AG04450 (cell line): ENCODE results near the gene HSCB. TPM values are rescaled to one million over a fixed set of nuclear protein-coding genes. Genes with fewer than 3 reads are reported as not detected.
"Not testable (repeated sequence)": the region's sequence is repeated elsewhere in the genome, so short reads cannot be mapped to it uniquely, and the experiment has no call there.

Experiments
- CTCF ChIA-PET: fragments of 300-600, 350-600 bp; formaldehyde crosslinking; extraction: SDS; loops from one replicate; lab custom pipeline; 2022; ENCODE audit warnings: antibody characterized with exemption, inconsistent platforms; lab: Charles Lee
- POLR2A ChIA-PET: fragments of 350-600 bp; formaldehyde crosslinking; extraction: SDS; loops from one replicate; lab custom pipeline; 2021; ENCODE audit warnings: antibody characterized with exemption, inconsistent platforms; lab: Yijun Ruan, JAX
- DNase-seq: peaks from one replicate; pipeline ENCODE4 v3.0.0-alpha.2; 2011; ENCODE audit warnings: low read depth, low spot score
- H3K27ac ChIP-seq: one replicate; pipeline ENCODE4 v1.5.1; 2012; ENCODE audit warnings: low read depth, low read length, control low read depth
- H3K27me3 ChIP-seq: one replicate; pipeline ENCODE4 v1.6.0; 2012; ENCODE audit warnings: low read length; ENCODE audit not compliant: control insufficient read depth, insufficient read depth
- H3K4me3 ChIP-seq: 2 replicates; pipeline ENCODE4 v1.5.1; 2011; ENCODE audit warnings: mild to moderate bottlenecking, low read depth, low read length, control low read depth
- H3K9me3 ChIP-seq: 2 replicates; pipeline ENCODE4 v1.5.1; 2012; ENCODE audit warnings: low read length; ENCODE audit not compliant: control insufficient read depth, insufficient read depth
- polyA plus RNA-seq: library from polyadenylated mRNA; depleted of rRNA; stranded (reverse); fragments of >200 nt; gene quantifications from 2 replicates; pipeline ENCODE4 v1.2.3, GENCODE V29; 2011
- TF ChIP-seq, protein P1 (sequence below): IDR thresholded peaks from 2 replicates; pipeline ENCODE4 v1.5.1; 2011; ENCODE audit warnings: low read depth, low read length, control low read depth, inconsistent platforms

Gene HSCB
- polyA plus RNA-seq, 1 experiment, result 24.5 TPM

DNA sequence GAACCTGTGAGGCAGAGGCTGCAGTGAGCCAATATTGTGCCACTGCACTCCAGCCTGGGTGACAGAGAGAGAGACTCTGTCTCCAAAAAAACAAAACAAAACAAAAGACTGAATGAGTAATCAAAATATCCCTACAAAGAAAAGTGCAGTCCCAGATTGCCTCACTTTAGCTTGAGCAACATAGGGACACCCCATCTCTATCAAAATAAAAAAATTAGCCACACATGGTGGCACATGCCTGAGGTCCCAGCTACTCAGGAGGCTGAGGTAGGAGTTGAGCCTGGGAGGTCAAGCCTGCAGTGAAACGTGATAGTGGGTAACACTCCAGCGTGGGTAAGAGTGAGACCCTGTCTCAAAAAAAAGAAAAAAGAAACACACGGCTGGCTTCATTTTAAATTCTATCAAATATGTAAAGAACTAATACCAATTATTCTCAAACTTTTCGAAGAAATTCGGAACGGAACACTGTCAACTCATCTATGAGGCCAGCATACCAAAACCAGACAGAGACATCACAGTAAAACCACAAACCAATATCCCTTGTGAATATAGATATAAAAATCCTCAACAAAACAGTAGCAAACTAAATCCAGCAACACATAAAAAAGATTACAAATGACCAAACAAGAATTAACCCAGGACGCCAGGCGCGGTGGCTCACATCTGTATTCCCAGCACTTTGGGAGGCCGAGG lies 13.1 kb upstream of the HSCB start:
- no peak for DNase-seq
- no peak overlapping the region for H3K27ac ChIP-seq
- no peak overlapping the region for H3K4me3 ChIP-seq
- H3K9me3 ChIP-seq, result no peaks in the 10 kb centered on the region
- ChIA-PET CTCF (no interaction called here), POLR2A (interaction anchor here (0.5 to 0.6 kb wide), 2 partner anchors 14 to 22 kb away, joined by 3 to 5 read pairs; no protein-coding TSS in a partner anchor)
- no peaks in the 10 kb centered on the region for H3K27me3 ChIP-seq
- TF ChIP-seq, protein P1, sequence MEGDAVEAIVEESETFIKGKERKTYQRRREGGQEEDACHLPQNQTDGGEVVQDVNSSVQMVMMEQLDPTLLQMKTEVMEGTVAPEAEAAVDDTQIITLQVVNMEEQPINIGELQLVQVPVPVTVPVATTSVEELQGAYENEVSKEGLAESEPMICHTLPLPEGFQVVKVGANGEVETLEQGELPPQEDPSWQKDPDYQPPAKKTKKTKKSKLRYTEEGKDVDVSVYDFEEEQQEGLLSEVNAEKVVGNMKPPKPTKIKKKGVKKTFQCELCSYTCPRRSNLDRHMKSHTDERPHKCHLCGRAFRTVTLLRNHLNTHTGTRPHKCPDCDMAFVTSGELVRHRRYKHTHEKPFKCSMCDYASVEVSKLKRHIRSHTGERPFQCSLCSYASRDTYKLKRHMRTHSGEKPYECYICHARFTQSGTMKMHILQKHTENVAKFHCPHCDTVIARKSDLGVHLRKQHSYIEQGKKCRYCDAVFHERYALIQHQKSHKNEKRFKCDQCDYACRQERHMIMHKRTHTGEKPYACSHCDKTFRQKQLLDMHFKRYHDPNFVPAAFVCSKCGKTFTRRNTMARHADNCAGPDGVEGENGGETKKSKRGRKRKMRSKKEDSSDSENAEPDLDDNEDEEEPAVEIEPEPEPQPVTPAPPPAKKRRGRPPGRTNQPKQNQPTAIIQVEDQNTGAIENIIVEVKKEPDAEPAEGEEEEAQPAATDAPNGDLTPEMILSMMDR, result no peak

DNA sequence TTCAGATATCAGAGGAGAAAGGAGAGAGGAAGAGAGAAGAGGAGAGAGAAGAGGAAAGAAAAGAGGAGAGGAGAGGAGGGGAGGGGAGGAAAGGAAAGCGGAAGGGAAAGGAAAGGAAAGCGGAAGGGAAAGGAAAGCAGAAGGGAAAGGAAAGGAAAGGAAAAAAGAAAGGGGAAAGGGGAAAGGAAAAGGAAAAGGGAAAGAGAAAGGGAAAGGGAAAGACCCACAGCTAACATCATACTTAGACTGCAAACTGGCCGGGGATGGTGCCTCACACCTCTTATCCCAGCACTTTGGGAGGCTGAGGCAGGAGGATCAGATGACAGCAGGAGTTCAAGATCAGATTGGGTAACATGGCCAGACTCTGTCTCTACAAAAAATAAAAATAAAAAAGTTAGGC lies 11.7 kb upstream of the HSCB start:
- Histone ChIP-seq H3K9me3 (no peaks in the 10 kb centered on the region), H3K4me3 (no peak overlapping the region), H3K27me3 (no peaks in the 10 kb centered on the region), H3K27ac (no peak overlapping the region)
- ChIA-PET CTCF (no interaction called here), POLR2A (interaction anchor here (0.6 kb wide), 1 partner anchor 58 kb away, joined by 6 read pairs; no protein-coding TSS in a partner anchor)
- TF ChIP-seq, protein P1, result no peak
- DNase-seq, result no peak

DNA sequence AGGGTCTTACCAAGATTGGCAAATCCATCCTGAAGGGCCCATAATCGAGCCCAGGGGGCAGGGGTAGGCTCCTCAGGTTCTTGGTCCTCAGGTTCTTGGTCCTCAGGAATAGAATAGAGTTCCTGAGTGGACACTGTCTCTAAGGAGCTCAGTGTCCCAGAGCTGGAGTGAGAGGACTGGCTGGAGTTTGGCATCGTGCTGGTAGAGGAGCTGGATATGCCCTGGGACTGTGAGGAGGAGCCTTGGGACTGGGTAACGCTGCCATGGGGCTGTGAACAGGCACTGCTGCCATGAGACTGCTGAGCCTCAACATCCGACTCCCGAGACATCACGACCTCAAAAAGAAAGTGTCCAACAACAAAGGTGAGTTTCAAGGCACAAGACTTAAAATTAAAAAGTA lies 7.4 kb upstream of the HSCB start:
- Histone ChIP-seq H3K4me3 (no peak overlapping the region), H3K9me3 (no peaks in the 10 kb centered on the region), H3K27me3 (no peaks in the 10 kb centered on the region), H3K27ac (no peak overlapping the region)
- ChIA-PET CTCF (no interaction called here), POLR2A (no interaction called here)
- TF ChIP-seq, protein P1, result no peak
- DNase-seq, result no peak

DNA sequence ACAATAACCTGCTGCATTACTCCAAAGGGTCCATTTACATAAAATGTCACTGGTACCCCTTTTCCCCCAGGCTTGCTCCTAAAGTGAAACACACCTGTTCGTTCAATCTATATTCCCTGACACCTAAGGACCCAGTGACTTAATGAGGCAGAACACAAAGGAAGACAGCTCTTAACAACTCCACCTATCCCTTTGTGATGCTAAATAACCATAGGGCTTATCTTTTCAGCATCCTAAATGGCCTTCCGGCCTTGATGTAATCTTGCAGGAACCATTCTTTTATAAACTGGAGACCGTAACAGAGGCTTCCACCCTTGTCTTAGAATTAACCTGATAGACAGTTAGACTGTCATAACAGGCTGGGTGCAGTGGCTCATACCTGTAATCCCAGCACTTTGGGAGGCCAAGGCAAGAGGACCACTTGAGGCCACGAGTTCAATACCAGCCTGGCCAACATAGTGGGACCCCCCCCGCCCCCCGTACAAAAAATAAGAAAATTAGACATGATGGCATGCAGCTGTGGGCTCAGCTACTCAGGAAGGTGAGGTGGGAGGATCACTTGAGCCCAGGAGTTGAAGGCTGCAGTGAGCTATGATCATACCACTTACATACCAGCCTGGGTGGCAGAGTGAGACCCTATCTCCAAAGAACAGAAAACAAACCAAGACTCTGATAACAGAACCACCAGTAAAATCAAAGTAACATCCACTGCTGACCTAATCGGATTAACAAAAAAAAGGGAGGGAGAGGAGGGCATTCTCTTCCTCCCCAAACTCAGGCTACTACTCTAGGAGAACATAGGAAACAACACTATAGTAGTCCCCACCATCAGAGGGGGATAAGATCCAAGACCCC lies 5.3 kb upstream of the HSCB start:
- TF ChIP-seq, protein P1, result no peak
- CTCF ChIA-PET, result no interaction called here
- Histone ChIP-seq H3K27ac (no peak overlapping the region), H3K9me3 (no peaks in the 10 kb centered on the region), H3K27me3 (no peaks in the 10 kb centered on the region), H3K4me3 (no peak overlapping the region)
- DNase-seq, result no peak
- POLR2A ChIA-PET, result no interaction called here

DNA sequence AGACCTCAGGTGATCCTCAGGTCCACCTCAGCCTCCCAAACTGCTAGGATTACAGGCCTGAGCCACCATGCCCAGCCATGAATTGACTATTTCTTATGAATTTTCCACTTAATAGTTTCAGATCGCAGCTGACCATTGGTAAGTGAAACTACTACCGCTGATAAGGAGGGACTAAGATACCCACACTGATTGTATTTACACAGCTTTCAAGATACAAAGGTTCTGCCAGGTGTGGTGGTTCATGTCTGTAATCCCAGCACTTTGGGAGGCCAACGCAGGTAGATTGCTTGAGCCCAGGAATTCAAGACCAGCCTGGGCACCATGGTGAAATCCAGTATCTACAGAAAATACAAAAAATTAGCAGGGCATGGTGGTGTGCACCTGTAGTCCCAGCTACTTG lies 4.1 kb upstream of the HSCB start:
- no peaks in the 10 kb centered on the region for H3K27me3 ChIP-seq
- TF ChIP-seq, protein P1, result no peak
- CTCF ChIA-PET, result no interaction called here
- no peak for DNase-seq
- H3K27ac ChIP-seq, result no peak overlapping the region
- no peaks in the 10 kb centered on the region for H3K9me3 ChIP-seq
- no peak overlapping the region for H3K4me3 ChIP-seq
- POLR2A ChIA-PET, result no interaction called here

DNA sequence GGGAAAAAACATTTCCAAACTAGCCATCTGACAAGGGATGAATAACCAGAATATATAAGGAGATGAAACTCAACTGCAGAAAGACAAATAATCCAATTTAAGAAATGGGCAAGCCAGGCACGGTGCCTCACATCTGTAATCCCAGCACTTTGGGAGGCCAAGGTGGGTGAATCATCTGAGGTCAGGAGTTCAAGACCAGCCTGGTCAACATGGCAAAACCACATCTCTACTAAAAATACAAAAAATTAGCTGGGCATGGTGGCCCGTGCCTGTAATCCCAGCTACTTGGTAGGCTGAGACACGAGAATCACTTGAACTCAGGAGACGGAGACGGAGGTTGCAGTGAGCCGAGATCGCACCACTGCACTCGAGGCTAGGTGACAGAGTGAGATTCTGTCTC lies 3.0 kb upstream of the HSCB start:
- DNase-seq, H3K9me3 ChIP-seq, CTCF ChIA-PET, H3K4me3 ChIP-seq, H3K27ac ChIP-seq, H3K27me3 ChIP-seq, POLR2A ChIA-PET: not testable (repeated sequence)
